Suppressor macrophage treated with lipopolysaccharide for 1 hour (primary cell): ENCODE data around the gene ANK2.

Source experiments
- DNase-seq, 3 donors: peaks; one replicate each; pipeline ENCODE4 v3.0.0-alpha.2; 2020 to 2022

ANK2 gene

DNA sequence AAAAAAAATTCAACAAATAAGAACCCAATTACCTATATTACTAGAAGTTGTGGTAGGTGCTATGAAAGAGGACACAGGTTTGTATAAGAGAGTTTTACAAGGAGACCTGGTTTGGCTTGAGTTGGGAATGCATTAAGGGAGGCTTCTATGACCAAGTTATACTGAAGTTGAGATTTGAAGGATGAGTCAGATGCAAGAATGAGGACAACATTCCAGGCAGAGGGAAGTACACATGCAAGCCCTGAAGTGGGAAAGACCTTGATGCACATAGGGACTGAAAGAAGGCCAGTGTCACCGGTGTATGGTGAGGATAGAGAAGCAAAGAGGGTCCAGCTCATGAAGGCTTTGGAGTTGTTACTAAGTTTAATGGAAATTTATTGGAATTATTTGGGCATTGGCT lies 52.2 kb downstream of the ANK2 start:
- no peak for DNase-seq

DNA sequence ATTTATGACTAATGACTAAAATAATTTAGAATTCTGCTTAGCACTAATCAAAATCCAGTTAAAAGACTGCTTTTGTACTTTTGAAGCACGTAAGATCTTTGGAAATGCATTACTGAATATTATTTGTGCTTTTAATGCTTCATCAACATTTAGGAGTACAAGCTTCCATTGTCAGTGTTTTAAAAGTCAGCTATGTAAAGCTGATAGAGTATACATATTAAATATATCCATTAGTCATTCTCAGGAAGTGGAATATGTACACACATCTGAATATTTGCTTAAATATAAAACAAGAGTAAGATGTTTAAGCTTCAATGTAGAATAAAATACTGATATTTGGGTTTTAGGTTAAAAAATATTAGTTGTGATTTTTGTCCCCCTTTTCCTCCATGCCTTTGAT lies 54.1 kb downstream of the ANK2 start:
- DNase-seq: no peak

DNA sequence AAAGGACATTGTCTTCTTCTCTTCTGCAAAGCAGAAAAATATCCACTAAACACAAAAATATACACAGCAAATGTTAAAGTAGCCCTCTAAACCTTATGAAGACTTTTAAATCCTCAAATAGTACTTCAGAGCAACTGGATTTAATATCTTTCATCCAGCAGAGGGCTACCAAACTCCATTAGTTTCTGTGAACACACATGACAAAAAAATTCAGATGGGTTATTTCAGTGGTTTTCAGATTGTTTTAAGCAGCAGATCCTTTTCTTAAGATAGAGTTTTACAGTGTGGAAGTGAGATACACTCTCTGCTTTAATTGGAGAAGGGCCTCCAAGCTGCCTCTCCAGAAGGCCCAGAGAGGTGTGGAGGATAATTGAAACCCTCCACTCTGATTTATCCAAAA lies 56.7 kb downstream of the ANK2 start:
- DNase-seq: no peak

DNA sequence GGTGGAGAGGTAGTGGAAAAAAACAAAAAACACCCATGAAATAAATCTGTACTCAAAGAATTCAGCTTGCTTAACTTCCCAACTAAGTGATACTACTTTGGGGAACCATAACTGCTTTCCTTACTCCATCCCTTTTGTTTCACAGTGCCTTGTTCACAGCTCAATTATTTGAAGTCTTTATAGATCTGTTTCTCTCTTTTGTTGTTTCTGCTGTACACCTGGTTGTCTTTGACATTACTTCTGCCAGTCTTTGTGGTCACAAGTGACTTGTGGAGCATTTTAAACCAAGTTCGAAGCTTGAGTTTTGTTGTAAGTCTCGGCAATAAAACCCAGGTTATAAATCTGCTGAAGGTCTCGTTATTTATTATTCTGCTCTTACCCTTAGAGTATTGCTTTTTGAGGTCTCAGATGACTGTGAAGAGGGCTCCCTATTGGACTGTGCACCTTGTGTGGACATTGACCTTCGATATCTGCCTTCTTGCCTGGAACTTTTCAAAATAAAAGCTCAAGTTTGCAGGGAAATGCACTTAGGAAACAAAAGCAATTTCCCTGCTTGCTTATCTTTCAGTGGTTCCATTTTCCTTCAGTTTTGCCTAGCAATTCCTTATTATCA lies 59.8 kb downstream of the ANK2 start:
- DNase-seq: no peak

DNA sequence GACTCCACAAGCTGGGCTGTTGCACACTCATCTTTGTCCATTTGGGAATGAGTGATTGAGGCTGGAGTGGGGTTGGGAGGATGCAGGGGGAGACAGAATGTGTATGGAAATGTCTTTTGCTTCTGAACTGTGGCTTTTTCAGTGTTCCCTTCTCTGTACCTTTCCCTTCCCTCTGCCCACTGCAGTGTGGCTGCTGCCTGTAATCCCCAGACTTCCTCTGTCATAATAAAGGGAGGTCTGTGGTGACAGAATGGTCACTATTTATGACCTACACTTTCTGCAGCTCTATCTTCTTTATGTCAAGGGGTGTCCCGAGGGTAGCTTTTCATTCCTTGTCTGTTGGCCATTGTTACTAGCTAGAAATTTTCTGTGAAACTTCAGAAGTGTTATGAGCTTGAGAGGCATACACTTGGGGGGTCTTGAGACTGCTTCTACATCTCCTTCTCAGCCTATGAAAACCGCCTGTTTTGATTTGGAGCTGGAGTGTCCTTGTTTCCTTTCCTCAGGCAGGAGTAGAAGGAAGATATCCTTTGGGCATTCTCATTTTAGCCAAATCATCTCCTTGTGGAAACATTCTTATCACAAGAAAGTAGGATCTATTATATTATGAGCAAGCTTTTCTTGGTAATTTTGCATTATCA lies 63.0 kb downstream of the ANK2 start:
- no peak for DNase-seq

DNA sequence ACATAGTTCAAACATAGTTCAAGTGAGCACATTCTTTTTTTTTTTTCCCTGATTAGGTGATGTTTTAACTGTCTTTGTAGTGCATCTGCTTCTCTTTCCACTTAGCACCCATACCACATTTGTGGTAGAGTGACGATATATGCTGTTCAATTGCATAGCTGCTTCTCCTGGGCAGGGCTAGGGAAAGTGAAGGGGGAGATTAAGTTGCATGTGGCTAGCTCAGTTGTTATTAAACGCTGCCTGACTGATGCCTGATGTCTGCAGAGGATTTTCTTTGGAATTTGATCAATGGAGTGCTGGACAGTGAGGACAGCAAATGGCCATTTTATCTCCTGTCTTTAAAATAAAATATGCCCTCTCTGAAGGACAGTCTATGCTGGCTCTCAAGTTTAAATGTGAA lies 63.7 kb downstream of the ANK2 start:
- DNase-seq: no peak

DNA sequence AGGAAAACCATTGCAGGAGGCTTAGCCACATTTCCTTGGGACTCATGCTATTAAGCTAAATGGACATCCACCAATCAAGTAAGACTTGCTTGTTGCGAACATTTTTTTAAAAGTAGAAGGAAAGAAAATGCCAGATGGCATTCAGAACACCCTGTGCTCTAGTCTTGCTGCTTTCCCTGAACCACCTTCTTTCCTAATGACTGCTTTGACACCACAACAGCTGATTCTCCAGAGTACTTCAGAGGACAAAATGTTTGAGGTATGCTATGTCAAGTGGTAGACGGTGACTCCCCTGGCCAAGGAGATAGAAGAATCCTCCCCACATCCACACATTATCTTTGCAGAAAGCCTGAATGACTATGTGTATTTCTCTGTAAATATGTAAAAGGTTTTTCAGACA lies 65.4 kb downstream of the ANK2 start:
- no peak for DNase-seq

DNA sequence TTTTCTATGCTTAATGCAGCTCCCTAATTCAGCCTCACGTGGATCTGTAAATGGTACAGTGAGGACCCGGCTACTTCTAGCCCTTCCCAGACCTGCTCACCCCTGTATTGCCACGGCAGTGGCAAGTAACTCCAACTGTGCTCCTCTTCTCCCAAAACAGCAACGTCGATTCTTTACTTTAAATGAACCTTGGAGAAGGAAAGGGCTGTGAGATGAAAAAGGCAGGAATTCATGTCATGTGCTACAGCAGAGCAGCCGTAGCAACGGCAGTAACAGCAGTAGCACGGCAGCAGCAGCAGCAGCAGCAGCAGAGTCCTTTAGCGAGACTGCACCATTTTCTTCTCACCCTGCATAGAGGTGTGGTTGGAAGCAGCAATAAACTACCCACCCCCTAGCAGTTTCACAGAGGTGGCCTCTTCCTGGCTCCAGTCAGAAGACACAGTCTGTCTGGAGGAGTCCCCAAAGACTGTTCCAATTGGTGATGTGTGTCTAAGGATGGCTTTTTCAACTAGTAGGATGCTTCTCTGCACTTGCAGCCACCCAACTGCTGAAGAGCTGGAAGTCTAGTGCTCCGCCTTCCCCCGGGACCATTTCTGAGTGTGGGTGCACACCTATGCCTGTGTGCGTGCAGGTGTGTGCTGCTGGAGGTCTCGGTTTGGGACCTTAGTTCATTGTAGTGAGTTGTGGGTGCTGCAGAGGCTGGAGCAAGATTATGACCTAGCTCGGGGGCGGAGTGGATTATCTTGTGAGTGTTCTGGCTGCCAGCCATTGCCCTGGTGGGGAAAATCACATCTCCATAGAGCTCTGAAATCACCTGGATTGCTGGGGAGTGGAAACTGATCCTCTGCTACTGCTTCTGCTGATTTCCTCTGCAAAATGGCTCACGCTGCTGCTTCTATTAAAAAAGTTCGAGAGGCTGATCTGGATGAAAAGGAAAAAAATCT lies 67.2 kb downstream of the ANK2 start:
- no peak for DNase-seq

DNA sequence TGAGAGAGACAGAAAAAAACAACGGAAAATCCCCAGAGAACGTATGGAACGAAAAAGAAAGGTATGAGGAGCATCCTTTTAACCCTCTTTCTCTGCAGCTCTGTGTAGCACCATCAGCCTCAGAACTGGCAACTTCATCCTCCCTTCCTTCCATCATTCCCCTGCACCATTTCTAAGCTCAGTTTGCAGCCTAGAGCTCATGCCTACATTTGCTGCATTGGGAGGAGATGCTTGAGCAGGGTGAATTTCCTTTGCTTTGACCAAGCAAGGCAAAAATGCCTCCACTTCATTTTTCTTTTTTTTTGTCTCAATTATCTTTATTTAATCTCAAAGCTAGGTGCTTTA lies 67.9 kb downstream of the ANK2 start:
- DNase-seq: no peak

DNA sequence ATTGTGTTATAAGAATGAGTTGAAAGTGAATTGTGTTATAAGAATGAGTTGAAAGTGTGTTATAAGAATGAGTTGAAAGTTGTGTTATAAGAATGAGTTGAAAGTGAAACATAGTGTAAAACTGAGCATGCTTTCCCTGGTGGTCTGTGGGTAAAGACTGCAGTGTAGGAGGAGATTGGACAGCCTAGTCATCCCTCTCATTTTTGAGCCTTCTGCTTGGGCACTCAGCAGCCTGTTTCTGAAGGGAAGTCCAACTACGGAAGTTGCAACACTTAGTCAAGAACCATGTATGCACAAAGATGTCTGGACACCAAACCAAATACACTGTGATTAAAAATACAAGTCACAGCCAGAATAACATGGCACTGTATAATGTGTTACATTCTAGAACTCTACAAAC lies 72.6 kb downstream of the ANK2 start:
- no peak for DNase-seq

DNA sequence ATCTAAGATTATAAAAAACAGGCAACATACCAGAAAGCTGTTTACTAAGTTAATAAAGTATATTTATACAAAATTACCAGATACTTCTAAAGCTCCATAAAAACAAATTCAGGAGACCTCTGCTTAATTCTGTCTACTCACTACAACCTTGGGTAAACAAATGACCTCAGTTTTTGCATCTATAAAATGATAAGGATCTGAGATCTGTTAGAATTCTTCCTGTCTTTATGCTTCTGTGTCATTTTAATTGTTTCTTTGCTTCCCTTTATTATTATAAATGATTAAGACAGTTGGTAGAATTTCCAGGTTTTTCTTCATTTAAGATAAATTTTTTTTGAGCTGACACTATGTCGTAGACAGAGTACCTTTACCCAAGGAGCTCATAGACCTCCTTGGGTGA lies 76.0 kb downstream of the ANK2 start:
- DNase-seq: no peak

DNA sequence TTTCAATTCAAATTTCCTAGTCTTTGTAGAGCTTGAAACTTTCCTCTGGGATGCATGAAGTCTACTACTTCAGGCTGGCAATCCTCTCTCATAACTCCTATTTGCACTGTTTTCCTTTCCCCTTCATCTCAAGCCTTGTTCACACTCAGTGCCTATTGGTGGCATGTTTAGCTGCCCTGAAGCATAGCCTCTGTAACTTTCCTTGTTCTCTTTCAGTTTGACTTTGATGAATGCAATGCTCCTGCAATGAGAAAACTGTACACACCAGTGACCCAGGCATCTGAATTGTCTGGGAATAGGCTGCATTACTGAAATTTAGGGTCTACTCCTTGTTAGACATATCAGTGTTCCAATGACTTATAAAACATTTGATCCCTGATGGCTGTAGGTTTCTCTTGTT lies 81.7 kb downstream of the ANK2 start:
- DNase-seq: no peak

DNA sequence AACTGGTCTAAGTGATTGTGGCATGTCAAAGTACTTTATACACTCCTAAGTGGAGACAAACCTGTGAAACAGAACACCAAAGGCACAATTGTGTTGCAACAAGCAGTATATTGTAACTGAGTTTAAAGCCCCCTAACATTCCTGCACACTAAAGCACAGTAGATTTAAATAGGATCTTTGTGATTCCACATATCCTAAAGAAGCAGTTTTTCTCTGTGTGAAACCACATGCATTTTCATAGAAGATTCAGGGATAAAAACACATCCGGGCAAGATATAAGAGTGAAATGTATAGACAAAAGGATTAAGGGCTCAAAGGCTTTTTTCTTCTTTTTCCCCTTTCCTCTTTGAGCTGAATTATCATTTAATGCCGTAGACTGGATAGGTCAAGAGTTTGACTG lies 82.2 kb downstream of the ANK2 start:
- DNase-seq: no peak

DNA sequence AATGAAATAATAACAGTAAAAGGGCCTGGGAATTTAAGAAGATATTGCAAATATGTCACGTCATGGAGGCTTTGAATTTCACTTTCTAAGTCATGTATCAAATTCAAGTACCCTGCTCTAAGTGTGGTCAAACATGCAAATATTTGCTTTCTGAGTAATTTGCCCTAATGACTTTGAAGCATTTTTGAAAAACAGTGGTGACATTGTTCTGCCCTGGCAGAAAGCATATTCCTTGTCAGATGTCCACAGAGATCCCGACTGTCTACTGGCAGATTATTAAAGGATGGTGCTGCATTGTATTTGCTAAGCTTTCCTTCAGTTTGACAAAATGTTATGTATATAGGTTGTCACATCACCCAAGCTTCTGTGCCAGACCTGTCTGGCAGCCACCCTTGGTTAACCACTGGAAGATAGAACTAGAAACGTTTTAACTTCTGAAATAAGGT lies 92.5 kb downstream of the ANK2 start:
- no peak for DNase-seq

DNA sequence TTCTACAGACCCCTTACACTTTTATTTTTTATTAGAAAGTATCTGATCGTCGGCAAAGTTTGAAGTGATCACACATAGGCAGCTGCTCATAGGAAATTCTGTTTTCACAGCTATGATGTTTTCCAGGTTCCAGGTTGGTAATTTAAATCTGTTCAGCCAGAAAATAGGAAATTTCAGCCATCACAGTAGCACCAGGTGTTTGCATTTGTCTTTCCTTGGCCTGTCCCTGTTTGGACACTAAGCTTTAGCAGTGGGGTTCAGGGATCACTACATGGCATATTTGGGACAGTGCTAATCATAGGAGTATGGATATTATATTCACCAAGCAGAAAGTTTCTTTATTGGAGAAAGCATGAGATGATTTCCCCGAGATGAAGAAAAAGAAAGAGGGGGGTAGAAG lies 92.9 kb downstream of the ANK2 start:
- DNase-seq: no peak

DNA sequence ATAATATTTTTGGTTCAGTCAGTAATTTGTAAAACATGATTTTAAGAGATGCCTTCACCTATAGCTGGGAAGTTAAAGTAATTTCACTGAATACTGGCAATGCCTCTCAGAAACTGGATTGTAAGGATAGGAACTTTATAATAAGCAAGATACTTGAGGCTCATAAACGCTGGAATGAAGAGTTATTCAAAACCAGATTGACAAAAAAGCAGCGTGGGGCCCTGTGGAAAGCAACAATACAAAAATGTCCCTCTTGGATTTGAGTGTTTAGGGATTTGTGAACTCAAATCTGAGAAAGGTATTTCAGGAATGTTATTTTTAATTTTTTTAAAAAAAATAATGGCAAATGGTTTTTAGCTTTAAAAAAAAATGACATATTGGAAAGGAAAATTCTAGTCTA lies 94.6 kb downstream of the ANK2 start:
- no peak for DNase-seq

DNA sequence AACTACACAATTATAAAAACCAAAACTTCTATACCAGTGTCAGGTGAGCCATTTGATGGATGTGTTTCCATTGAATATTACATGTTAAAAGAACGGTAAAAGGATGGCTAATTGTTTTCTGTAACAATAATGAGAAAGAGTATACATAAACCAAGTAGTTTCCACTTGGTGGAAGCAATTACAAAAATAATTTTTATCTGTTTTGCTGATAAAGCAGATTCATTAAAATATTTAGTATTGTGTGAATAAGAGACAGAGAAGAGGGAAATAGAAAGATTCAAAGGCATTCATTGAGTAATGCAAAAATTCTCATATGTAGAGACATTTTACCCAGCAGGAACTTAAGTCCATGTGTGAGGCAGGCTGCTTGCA lies 95.7 kb downstream of the ANK2 start:
- DNase-seq: no peak

DNA sequence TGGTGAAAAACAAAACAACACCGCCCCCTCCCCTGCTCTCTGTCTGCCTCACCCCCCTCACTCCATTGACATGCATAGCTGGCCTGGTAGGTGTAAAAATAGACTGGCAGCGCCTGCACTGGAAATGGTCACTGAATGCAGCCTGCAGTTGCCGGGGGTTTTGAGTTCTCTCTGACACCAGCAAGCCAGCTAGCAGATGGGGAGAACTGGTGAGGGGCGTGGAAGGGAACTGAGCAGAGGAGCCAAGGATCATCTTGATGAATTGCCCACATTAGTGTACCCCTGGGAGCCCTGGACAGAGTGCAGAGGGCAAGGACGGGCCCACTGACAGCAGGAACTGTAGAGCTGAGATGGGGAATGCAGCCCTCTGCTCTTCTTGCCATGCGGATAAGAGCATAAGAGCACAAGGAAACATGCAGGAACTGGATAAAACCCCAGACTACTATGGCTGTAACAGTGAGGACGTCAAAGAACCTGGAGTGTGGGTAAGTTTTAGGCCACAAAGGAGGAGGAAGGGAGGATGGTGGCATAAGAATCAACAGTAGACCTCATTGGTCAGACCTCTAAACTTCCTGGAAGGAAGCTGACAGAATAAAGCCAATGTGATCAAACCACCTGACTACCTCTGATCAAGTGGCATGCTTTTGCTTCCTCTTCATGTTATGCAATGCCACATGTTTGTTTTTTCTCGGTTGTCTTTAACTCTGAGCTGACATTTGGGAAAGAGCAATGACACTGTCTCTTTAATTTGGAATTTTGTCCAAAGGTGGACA lies 96.3 kb downstream of the ANK2 start:
- no peak for DNase-seq

DNA sequence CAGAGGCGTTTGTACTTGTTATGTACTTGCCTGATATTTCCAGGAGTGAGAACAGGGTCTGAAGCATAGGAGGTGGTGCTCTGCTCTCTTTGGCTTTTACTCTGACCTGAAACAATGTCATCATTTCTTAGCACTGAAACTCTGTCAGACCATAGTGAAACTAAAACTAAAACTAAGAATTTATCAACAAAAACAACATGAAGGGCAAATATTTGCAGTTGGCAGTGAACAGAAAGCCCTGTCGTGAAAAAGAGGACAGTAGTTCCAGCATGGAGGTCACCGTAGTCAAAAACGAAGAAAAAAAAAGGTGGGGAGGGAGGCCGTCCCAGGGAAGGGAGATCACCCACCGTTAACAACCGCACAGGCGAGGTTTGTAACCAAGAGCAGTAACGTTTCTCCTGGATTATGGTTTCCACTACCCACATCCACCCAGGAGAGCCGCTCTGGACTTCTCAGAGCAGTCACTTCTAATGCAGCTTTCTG lies 97.5 kb downstream of the ANK2 start:
- DNase-seq: no peak

DNA sequence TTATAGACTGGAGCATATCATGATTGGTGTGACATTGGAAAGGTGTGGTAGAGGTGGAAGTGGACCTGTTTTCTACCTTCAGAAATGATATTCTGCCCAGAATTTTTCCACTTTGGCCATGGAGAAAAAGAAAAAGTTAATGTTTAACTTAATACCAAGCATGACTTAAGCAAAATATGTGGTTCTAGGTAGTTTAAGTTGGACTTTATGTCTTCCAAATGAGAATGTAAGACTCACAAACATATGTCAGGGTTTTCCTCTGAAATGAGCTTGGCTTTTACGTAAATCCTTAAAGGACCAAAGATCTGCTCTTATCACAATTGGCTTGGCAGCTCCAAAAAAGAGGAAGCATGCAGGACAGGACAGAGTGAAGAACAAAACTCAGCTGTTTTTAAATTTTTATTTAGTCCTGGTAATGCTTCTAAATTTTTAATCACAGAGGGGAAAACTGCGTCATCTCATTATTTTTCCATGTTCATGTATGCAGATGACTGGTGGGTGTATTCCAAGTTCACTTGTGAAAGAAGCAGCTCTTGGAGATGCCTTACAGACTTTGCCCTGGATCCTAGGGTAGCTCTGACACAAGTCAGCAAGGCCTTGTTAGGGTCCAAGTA lies 98.2 kb downstream of the ANK2 start:
- no peak for DNase-seq

DNA sequence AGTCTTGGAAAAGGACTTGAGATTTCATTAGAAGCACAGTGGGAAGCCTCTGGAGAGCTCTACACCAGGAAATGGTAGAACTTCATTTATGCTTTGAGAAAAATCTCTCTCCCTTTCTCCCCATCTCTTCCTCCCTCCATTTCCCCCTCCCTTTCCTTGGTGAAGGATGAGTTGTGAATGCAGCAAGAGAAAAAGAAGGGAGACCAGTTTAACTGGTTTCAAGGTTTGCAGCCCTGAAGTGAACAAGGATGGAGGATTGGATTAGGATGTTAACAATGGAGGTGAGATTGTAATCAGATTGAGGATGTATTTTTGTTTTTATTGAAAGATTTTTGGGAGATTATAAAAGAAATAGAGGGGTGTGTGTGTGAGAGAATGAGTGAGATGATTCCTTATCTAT lies 99.5 kb downstream of the ANK2 start:
- DNase-seq: no peak

DNA sequence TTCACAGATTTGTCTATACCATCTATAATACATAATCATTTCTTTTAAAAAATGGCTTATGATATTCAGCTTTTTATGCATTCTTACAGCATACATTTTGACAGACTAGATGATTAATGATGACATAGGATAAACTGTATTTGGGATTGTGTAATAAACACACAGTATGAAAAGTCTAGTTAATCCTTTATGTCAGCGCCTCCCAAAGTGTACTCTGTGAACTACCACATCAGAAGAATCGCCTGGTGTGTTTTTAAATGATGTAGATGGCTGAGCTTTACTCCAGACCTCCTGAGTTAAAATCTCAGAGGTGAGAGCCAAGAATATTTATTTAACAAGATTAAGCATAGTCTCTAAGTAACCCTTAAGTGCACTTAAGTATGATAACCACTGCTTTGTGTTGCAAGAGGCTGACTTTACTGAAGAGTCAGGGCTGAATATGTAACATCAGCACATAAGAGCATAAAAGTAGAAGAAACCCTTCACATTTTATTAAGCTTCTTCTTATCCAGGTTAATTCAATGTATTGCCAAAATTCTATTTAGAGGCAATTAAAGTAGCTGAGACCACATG lies 104.2 kb downstream of the ANK2 start:
- DNase-seq: no peak

DNA sequence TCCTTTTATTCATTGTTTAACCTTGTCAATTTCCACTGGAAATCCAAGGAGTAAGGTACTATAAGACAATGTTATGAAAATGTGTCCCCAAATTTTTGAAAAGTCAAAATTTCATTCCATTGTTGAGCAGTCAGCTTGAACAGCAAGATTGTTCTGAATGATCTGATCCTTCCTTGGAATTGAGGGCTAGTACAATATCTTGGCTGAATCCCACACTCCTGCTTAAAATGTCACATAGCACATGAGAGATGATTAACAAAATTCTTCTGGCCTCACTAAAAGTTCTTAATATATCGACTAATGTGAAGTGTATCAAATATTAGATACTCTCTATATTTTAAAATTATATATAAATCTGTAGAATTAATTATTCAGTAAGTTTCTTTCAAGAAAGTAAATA lies 104.8 kb downstream of the ANK2 start:
- no peak for DNase-seq
